NCI-H1417 (cell line): Measurements from ENCODE around the gene ARHGAP23.
A peak's percentile ranks its signal among the peaks of the same experiment; 100 is the strongest.

Source experiments
- DNase-seq, 3 experiments: peaks; one replicate each; lab custom pipeline; 2025; lab: John Stamatoyannopoulos, UW

Gene ARHGAP23

GRCh38 chr17:38546396-38546795, 118.1 kb downstream of the ARHGAP23 start:
- DNase-seq, result no peak

- no peak for DNase-seq
These were observed 119.2 kb downstream of the ARHGAP23 start for GRCh38 chr17:38547444-38547843.

GRCh38 chr17:38549285-38549684, 121.0 kb downstream of the ARHGAP23 start:
- no peak for DNase-seq

GRCh38 chr17:38550661-38551060, 122.4 kb downstream of the ARHGAP23 start:
- DNase-seq, result no peak

- DNase-seq, result no peak
These were observed 122.9 kb downstream of the ARHGAP23 start for GRCh38 chr17:38551121-38551520.

- no peak for DNase-seq
These were observed 124.1 kb downstream of the ARHGAP23 start for GRCh38 chr17:38552343-38552742.

GRCh38 chr17:38554430-38555350, 126.4 kb downstream of the ARHGAP23 start:
- DNase-seq, result peak in 2 of 3 experiments; percentile 57 to 89

- no peak for DNase-seq
These were observed 128.0 kb downstream of the ARHGAP23 start for GRCh38 chr17:38556239-38556638.

- no peak for DNase-seq
These were observed 129.1 kb downstream of the ARHGAP23 start for GRCh38 chr17:38557396-38557795.

- DNase-seq, result peak; percentile 91 to 96 (median 93)
These were observed 129.8 kb downstream of the ARHGAP23 start for GRCh38 chr17:38557836-38558727.

GRCh38 chr17:38558728-38559050, 130.4 kb downstream of the ARHGAP23 start:
- DNase-seq, result no peak

GRCh38 chr17:38559051-38559879, 131.0 kb downstream of the ARHGAP23 start:
- DNase-seq, result peak; percentile 90 to 94 (median 92)

- no peak for DNase-seq
These were observed 131.6 kb downstream of the ARHGAP23 start for GRCh38 chr17:38559880-38560230.

GRCh38 chr17:38560503-38561318, 132.4 kb downstream of the ARHGAP23 start:
- no peak for DNase-seq

- no peak for DNase-seq
These were observed 133.4 kb downstream of the ARHGAP23 start for GRCh38 chr17:38561416-38562214.
